GM19395 (cell line): ENCODE measurements around the gene PODNL1.

Experiments used
- ATAC-seq: cut with Tn5 transposase; IDR thresholded peaks from one replicate; pipeline ENCODE4 v1.9.1; 2021; ENCODE audit warnings: mild to moderate bottlenecking, moderate library complexity; ENCODE audit not compliant: unreplicated experiment

PODNL1 gene, protein sequence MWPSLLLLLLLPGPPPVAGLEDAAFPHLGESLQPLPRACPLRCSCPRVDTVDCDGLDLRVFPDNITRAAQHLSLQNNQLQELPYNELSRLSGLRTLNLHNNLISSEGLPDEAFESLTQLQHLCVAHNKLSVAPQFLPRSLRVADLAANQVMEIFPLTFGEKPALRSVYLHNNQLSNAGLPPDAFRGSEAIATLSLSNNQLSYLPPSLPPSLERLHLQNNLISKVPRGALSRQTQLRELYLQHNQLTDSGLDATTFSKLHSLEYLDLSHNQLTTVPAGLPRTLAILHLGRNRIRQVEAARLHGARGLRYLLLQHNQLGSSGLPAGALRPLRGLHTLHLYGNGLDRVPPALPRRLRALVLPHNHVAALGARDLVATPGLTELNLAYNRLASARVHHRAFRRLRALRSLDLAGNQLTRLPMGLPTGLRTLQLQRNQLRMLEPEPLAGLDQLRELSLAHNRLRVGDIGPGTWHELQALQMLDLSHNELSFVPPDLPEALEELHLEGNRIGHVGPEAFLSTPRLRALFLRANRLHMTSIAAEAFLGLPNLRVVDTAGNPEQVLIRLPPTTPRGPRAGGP

DNA sequence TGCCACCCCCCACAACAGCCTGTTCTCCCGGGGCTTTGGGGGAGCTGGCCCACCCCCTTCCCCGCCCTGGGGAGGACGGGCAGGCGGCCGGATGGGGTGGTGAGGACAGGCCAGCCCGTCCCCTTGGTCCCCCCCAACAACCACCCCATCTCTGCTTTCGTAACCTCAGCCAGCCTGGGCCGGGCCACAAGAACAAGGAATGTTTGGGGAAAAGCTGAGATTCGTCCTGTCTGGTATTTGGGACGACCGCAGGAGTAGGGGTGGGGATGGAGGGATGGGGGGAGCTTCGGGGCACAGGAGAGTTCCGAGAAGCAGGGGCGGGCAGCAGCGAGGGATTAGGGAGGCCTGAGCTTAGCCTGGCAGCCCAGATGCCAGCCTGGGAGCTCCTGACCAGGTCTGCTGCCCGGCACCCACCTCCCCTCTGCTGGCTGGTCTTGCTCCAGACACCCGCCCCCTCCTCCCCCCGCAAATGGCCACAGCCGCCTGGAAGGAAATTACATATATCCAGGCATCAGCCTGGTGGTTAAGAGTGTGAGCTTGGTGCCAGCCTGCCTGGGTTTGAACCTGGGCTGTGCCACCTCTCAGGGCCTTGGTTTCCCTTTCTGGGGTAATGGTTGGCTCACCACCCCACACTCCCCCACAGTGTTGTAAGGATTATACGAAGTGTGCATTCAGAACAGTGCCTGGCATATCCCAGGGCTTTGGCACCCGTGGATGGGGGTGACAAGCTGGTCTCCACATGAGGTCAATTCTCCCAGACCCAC lies at the start of gene PODNL1:
PODNL1 (minus strand) TSS at position 117 of the 764 bp plus-strand sequence. CDS start 236 bp downstream, outside the sequence.
- no peak for ATAC-seq

DNA sequence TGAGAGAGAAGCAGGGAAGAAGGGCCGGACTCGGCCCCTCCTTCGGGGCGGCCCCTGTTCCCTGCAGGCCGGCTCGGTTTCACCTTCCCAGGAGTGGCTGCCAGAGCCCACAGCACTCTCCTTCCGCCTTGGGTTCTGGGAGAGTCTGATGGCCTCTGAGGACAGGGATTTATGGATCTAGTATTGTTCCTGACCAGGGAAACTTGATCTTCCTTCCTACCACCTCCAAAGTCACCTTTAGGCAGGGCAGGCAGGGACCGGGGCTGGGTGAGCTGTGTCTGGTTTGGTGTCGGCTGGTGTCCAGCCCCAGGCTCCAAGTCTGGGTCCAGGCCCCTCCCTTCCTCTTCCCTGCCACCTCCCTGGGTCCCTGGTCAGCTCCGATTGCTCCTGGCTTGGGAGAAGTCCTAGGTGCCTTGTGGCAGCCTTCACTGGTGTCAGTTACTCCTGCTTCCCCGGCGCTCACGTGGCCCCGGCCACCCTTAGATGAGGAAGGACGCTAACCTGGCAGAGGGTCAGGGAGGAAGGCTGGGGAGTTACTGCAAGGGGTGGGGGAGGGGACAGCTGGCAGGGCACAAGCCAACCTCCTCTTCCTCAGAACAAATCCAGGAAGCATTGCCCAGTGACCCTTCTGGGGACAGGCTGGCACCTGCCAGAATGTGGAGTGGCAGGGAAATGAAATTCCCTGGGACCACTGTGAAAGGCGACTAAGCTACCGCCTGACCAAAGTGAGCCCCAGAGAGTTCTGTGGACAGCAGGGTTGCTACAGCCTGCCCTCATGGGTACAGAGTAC lies 49.1 kb upstream of the PODNL1 start:
- no peak for ATAC-seq

DNA sequence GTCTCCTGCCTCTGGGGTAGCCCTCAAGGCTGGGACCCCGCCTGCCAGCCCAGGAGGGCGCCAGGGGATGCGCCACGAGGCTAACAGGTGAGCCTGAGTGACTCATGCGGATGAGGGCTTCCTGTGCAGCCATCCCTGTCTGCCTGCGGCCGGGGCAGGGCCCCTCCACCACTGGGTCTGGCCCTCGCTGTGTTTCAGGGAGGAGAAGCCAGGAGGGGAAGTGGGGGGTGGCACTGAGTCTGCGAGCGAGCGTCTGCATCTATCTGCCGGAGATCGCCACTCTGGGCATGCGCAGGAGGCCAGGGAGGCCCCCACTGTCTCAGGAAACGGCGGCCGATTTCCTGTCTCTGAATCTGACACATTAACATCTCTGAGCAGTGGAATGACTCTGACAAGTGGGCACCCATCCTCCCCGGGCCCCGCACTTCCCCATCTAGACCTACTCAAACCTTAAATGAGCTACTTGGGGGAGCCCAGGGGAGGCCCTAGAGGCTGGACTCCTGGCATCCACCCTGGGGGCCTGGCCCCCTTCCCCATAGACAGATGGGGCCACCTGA lies 48.2 kb upstream of the PODNL1 start:
- peak; percentile 73 for ATAC-seq

DNA sequence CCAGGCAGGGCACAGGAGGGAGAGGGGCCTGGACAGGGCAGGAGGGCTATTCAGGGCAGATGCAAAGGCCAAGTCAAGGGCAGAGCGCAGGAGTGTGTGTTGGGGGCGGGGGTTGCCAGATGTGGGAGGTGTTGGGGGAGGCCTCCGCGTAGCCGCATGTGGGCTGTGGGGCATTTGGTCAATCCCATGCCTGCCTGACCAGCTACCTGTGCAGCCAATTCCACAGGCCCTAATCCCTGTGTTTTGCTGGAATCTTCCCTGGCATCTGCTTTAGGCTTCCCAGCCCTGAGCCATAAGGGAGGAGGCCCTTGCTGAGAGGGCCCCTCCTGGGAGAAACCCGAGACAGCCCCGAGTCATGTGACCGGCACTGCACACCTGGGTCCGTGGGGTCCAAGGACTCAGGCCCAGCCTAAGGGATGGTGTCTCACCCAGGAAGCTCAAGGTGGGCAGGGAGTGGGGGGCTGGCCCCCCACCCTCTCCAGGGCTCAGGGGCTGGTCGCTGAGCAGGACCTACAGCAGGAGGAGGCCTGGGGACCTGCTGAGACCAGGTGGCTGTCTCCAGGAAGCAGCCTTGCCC lies 47.6 kb upstream of the PODNL1 start:
- ATAC-seq = peak; percentile 27

GRCh38 chr19:13984875-13985741 lies 46.9 kb upstream of the PODNL1 start:
- no peak for ATAC-seq

- no peak for ATAC-seq
Measured at GRCh38 chr19:13984186-13984585, 46.0 kb upstream of the PODNL1 start.

DNA sequence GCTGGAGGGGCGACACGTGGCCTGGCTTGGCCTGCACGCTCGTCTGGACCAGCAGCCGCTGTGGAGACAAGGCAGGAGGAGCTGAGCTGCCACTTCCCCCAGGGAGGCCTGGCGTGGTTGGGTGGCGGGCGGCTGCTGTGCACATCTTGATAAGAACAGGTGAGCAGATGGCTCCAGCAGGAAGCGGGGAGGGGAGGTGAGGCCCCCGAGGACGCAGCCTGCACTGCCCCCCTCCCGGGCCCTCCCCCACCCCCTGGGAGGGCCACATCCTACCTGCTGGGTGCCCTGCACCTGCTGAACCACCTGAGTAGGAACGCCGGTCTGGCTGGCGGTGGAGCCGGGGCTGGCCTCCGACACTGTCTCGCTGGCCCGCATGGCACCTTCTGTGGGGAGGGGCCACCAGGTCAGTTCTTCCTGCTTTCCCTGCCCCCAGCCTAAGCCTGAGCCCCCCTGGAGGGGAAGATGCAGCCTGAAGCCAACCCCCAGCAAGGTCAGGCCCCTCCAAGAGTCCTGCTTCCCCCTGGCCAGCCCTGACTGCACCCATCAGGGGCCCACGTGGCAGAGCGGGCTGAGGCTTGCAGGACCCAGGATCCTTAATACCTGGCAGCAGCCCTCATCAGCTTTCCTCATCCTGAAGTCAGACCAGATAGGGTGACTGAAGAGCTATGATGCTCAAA lies 45.1 kb upstream of the PODNL1 start:
- no peak for ATAC-seq

DNA sequence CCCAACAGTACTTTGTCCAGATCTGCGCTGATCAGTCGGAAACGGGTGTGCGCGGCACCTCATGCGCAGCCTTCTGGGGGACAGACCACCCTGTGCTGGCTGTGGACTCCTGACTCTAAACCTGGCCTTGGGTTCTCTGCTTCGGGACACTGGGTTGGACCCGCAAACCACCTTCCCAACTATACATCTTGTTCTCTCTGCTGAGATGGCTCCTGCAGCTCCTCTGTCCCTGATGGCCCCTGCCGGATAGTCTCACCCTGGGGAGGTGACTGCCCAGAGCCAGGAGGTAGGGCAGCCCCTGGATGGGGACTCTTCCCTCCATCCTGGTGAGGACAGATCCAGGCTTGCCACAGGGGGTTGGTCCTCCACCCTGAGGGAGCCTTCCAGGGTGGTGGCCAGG lies 44.6 kb upstream of the PODNL1 start:
- ATAC-seq = no peak

DNA sequence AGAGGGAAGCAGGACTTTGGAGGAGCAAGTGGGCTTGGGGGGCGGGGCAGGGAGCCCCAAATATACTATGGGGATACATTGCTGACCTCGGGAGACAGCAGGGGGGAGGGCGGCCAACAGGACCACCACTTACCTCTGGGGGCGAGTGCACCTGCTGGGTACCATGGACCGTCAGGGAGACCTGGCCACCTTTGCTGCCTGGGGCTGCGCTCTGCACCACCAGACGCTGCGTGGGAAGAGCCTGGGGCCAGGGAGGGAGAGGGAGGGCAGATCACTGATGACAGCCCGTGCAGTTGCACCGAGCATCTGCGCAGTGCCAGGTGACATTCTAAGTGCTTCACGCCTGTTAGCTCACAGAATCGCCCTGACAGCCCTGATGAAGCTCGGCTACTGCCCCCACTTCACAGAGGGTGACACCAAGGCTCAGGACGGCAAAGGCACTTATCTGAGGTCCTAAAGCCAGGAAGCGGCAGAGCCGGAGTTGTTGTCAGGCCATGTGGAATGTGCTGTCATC lies 43.8 kb upstream of the PODNL1 start:
- no peak for ATAC-seq

- no peak for ATAC-seq
Measured at GRCh38 chr19:13981467-13981866, 43.2 kb upstream of the PODNL1 start.

GRCh38 chr19:13981021-13981420 lies 42.8 kb upstream of the PODNL1 start:
- ATAC-seq = no peak

DNA sequence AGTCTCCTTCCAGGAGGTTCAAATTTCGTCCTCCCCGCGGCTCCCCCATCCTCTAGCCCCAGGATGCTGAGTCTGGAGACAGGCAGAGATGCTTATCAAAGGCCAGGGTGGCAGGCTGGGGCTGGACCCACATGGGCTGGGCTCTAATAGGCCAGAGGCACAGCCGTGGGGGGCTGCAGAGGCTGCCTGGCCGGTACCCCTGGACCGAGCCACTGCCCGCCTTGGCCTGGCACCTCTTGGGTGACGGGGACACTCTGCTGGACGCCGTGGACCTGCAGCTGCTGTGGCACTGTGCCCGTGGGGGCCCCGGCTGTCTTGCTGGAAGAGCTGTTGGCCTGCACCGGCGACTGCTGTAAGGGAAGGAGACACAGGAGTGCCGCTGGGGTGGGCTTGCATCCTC lies 42.1 kb upstream of the PODNL1 start:
- ATAC-seq = no peak

GRCh38 chr19:13979686-13980085 lies 41.5 kb upstream of the PODNL1 start:
- ATAC-seq = no peak

- no peak for ATAC-seq
Measured at GRCh38 chr19:13979244-13979615, 41.0 kb upstream of the PODNL1 start.

DNA sequence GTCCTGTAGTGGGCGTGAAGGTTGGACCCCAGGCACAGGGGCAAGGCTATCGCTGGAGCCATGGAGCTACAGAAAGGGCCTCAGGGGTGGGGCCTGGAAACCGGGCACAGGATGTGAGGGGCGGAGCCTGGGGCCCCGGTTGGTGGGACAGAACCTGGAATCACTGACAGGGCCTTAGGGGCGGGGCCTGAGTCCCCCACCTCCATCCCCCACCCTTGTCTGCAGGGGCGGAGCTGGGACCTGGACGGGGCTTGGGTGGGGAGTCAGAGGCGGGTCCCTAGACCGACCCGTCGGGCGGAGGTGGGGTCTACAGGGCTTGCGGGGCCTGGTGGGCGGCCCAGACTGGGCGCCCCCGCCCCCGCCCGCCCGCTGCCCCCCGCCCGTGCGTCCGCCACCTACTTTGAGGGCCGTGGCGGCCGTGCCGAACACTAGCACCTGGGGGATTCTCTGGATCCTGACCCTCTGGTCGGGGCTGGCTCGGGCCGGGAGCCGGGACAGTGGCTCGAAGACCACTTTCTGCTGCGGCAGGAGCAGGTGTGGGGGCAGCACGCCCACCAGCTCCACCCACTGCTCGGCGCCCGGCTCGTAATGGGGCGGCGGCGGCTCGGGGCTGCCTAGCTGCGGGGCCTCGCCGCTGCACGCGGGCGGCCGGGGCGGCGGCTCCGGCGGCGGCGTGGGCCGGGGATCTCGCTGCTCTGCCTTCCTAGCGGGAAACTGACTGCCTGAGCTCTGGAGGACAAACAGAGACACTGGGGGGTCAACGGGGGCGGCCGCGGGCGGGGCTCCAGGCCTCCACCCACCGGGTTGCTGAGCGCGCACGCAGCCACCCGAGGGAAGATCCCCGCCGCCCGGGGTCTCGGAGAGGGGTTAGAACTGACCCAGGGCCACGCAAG lies 40.4 kb upstream of the PODNL1 start:
- no peak for ATAC-seq

DNA sequence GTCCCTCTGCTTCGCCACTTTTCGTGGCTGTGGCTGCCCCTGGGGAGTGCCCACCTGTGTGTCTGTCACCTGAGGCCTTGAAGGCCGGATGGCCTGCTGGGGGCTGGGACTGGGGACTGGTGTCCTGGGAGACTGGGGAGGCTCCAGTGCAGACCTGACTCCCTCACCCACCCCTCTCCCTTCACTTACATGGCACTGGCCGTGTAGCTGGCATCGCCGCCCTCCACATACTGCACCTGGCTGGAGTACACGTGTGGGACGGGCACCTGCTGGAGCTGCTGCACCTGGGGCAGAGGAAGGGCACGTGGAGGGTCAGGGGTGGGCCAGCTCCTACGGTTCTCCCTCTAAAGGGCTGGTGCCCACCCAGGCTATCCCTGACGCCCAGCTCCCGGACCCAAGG lies 39.6 kb upstream of the PODNL1 start:
- no peak for ATAC-seq

- no peak for ATAC-seq
Measured at GRCh38 chr19:13976446-13976845, 38.2 kb upstream of the PODNL1 start.

DNA sequence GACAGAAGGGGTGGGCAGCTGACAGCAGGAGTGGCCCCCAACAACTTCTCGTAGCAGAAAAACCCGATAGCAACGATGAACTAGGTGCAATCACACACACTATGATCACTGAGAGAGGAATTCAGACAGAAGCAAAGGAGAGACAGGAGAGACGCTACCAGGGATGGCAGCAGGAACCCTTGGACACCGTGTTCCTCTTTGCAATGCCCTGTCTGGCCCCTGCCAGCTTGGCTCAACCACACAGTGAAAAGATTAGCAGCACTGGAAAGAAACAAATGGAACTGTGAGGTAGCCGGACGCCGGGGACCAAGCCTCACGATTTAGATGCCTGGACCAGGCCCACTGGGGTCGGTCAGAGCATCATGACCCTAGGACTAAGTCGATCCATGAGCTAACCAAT lies 37.7 kb upstream of the PODNL1 start:
- no peak for ATAC-seq
